Stomach smooth muscle (tissue), 2 donors: ENCODE measurements around the gene NFKBIL1.
A peak's percentile ranks its signal among the peaks of the same experiment; 100 is the strongest.

Experiments used
- H3K27ac ChIP-seq: one replicate; pipeline ENCODE4 v1.7.0; 2013; ENCODE audit warnings: mild to moderate bottlenecking, low read length, inconsistent platforms
- H3K27me3 ChIP-seq, 2 donors: one replicate each; pipeline ENCODE4 v1.7.0; 2013; ENCODE audit warnings: low read length in 2 of 2; ENCODE audit not compliant: insufficient read depth in 2 of 2, control insufficient read depth in 1 of 2
- H3K36me3 ChIP-seq, 2 donors: one replicate each; pipeline ENCODE4 v1.7.0; 2013; ENCODE audit warnings: low read length in 2 of 2; ENCODE audit not compliant: control insufficient read depth in 2 of 2, insufficient read depth in 2 of 2
- H3K4me1 ChIP-seq: one replicate; pipeline ENCODE4 v1.7.0; 2013; ENCODE audit warnings: low read length; ENCODE audit not compliant: control insufficient read depth, insufficient read depth
- H3K4me3 ChIP-seq, 2 donors: one replicate each; pipeline ENCODE4 v1.7.0; 2013; ENCODE audit warnings: low read length in 2 of 2
- H3K9ac ChIP-seq, 2 donors: one replicate each; pipeline ENCODE4 v1.7.0; 2013; ENCODE audit warnings: low read length in 2 of 2, mild to moderate bottlenecking in 1 of 2
- H3K9me3 ChIP-seq, 2 donors: one replicate each; pipeline ENCODE4 v1.7.0; 2013; ENCODE audit warnings: low read length in 2 of 2; ENCODE audit not compliant: control insufficient read depth in 2 of 2
- donor health status: healthy.
- donor health status: Pancreatic carcinoma.

The NFKBIL1 gene

DNA sequence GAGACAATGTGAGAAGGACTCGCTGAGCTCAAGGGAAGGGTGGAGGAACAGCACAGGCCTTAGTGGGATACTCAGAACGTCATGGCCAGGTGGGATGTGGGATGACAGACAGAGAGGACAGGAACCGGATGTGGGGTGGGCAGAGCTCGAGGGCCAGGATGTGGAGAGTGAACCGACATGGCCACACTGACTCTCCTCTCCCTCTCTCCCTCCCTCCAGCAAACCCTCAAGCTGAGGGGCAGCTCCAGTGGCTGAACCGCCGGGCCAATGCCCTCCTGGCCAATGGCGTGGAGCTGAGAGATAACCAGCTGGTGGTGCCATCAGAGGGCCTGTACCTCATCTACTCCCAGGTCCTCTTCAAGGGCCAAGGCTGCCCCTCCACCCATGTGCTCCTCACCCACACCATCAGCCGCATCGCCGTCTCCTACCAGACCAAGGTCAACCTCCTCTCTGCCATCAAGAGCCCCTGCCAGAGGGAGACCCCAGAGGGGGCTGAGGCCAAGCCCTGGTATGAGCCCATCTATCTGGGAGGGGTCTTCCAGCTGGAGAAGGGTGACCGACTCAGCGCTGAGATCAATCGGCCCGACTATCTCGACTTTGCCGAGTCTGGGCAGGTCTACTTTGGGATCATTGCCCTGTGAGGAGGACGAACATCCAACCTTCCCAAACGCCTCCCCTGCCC, 29.6 kb downstream of the NFKBIL1 start:
- Histone ChIP-seq H3K9me3 (no peaks in the 10 kb centered on the region), H3K4me3 (peak overlapping the region in 1 of 2 donors; percentile 15), H3K36me3 (no peaks in the 10 kb centered on the region), H3K9ac (no peak overlapping the region), H3K4me1 (peaks cover 17% of the 10 kb centered on the region), H3K27me3 (no peaks in the 10 kb centered on the region), H3K27ac (no peak overlapping the region)

DNA sequence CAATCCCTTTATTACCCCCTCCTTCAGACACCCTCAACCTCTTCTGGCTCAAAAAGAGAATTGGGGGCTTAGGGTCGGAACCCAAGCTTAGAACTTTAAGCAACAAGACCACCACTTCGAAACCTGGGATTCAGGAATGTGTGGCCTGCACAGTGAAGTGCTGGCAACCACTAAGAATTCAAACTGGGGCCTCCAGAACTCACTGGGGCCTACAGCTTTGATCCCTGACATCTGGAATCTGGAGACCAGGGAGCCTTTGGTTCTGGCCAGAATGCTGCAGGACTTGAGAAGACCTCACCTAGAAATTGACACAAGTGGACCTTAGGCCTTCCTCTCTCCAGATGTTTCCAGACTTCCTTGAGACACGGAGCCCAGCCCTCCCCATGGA, 30.2 kb downstream of the NFKBIL1 start:
- no peak overlapping the region for H3K4me3 ChIP-seq
- H3K27ac ChIP-seq = no peak overlapping the region

DNA sequence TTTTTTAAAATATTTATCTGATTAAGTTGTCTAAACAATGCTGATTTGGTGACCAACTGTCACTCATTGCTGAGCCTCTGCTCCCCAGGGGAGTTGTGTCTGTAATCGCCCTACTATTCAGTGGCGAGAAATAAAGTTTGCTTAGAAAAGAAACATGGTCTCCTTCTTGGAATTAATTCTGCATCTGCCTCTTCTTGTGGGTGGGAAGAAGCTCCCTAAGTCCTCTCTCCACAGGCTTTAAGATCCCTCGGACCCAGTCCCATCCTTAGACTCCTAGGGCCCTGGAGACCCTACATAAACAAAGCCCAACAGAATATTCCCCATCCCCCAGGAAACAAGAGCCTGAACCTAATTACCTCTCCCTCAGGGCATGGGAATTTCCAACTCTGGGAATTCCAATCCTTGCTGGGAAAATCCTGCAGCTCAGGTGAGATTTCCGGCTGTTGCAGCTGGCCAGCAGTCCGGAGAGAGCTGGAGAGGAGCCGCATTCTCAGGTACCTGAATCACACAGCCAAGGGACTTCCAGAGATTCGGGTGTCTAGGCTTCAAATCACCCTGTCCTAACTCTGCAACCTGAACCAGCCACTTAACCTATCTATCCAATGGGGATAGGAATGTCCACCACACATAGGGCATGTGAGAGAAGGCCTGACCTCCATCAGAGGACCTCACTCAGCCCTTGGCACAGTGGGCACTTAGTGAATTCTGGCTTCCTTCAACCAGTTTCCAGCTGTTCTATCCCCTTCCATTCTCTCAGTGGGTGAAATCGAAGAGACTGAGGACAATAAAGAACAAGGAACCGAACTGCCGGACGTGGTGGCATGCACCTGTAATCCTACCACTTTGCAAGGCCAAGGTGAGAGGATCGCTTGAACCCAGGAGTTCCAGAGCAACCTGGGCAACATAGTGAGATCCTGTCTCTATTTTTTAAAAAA, 31.0 kb downstream of the NFKBIL1 start:
- H3K9ac ChIP-seq = no peak overlapping the region
- H3K4me1 ChIP-seq = peaks cover 19% of the 10 kb centered on the region
- H3K36me3 ChIP-seq = no peaks in the 10 kb centered on the region
- H3K4me3 ChIP-seq = no peak overlapping the region
- H3K27ac ChIP-seq = no peak overlapping the region
- H3K9me3 ChIP-seq = no peaks in the 10 kb centered on the region
- H3K27me3 ChIP-seq = no peaks in the 10 kb centered on the region

More for the DNA sequence above, 30.2 kb downstream of the NFKBIL1 start:
- no peak overlapping the region for H3K9ac ChIP-seq
- H3K27me3 ChIP-seq = no peaks in the 10 kb centered on the region
- H3K36me3 ChIP-seq = no peaks in the 10 kb centered on the region
- H3K9me3 ChIP-seq = no peaks in the 10 kb centered on the region
- peaks cover 19% of the 10 kb centered on the region for H3K4me1 ChIP-seq

DNA sequence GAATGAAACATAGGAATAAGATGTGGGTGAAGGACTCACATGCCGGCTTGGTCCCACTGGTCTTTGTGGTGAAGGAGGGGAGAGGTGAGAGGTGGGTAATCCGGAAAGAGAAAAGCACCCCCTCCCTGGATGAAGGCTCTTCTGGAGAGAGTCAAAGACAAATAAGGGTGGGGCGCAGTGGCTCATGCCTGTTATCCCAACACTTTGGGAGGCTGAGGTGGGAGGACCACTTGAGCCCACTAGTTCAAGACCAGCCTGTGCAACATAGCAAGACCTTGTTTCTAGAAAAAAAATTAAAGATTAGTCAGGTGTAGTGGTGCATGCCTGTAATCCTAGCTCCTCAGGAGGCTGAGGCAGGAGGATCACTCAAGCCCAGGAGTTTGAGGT, 31.7 kb downstream of the NFKBIL1 start:
- Histone ChIP-seq H3K9me3 (no peaks in the 10 kb centered on the region), H3K4me3 (no peak overlapping the region), H3K4me1 (peaks cover 19% of the 10 kb centered on the region), H3K27ac (no peak overlapping the region), H3K36me3 (no peaks in the 10 kb centered on the region), H3K27me3 (no peaks in the 10 kb centered on the region), H3K9ac (no peak overlapping the region)

DNA sequence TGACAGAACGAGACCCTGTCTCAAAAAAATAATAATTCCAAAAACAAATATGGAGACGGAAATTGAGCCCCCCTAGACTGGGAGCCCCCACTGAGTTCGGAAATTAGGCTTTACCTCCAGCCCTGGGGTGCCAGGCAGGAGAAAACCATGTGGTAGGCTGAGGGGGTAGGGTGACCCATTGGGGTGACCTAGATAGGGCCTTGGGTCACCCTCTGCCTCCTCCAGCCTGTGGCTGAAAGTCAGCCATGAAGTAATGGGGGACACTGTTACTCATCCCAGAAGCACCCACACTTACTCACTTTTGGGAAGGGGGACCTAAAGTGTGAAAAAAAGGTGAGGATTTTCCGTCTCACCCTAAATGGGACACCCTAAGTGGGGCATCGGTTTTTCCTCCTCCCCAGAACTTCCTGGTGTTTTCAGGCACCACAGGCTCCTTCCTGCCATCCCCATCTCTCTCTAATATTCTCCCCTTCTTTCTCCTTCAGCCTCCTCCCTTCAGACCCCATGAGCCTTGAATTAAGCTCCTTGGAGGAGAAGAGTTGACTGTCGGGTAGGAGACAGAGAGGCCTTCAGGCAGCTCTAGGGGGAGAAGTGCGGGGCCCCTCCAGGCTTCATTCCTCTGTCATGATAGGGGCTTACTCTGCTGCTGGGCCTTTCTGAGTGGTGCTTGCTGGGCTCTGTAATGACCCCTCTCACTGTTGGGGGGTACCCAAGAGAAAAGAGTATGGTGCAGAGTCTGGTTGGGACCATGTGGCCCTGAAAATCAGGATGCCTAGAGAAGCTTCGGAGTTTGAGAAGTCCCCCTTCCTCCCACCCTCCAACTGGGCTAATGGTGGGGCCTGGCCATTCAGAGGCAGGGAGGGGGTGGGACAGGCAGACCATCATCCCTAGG, 32.4 kb downstream of the NFKBIL1 start:
- Histone ChIP-seq H3K4me3 (peak overlapping the region; percentile 92 to 94), H3K27me3 (no peaks in the 10 kb centered on the region), H3K36me3 (no peaks in the 10 kb centered on the region), H3K9me3 (no peaks in the 10 kb centered on the region), H3K4me1 (peaks cover 19% of the 10 kb centered on the region), H3K27ac (peak overlapping the region; percentile 79), H3K9ac (peak overlapping the region in 1 of 2 donors; percentile 91)

DNA sequence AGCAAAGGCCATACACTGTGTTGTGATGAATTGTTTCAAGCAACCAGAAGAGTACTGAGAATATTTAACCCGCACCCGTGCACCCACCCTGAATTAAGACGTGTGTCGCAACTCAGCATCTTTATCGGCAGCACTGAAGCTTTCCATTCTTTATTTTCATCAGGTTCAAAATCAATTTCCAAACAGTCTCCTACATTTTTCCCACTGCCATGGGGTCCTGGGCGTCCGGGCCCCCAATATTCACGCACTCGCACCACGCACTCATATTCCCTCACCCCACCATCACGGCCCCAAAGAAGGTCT, 33.0 kb downstream of the NFKBIL1 start:
- Histone ChIP-seq H3K27me3 (no peaks in the 10 kb centered on the region), H3K9me3 (no peaks in the 10 kb centered on the region), H3K4me3 (peak overlapping the region; percentile 92 to 94), H3K4me1 (peaks cover 19% of the 10 kb centered on the region), H3K9ac (peak overlapping the region; percentile 88 to 91), H3K36me3 (no peaks in the 10 kb centered on the region), H3K27ac (peak overlapping the region; percentile 79)

DNA sequence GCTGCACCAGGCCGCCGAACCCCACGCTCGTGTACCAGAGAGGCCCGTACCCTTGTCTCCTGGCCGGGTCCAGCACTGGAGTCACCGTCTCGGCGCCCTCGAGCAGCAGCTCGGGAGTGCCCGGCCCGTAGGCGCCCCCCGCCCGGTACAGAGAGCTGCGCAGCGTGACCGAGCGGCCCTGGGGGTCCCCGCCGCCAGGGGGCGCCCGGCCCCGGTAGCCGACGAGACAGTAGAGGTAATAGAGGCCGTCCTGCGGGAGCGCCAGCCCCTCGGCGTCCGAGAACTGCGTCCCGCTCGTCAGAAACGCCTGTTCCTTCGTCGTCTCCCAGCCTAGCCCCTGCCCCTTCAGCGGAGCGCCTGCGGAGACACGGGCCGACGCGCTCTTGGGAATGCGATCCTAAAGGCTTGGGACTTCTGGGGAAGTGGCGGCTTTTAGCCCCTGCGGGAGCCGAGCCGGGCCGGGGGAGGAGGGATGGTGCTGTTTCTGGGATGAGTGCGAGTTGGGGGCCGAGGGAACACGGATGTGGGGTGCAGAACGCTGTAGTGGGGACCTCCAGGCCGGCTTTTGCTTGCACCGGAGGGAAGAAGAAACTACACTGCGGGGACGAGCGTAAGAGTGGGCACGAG, 33.5 kb downstream of the NFKBIL1 start:
- H3K4me3 ChIP-seq = peak overlapping the region; percentile 92 to 94
- H3K9ac ChIP-seq = peak overlapping the region; percentile 88 to 91
- H3K4me1 ChIP-seq = peaks cover 19% of the 10 kb centered on the region
- no peaks in the 10 kb centered on the region for H3K36me3 ChIP-seq
- H3K27me3 ChIP-seq = no peaks in the 10 kb centered on the region
- H3K27ac ChIP-seq = peak overlapping the region; percentile 79
- no peaks in the 10 kb centered on the region for H3K9me3 ChIP-seq

DNA sequence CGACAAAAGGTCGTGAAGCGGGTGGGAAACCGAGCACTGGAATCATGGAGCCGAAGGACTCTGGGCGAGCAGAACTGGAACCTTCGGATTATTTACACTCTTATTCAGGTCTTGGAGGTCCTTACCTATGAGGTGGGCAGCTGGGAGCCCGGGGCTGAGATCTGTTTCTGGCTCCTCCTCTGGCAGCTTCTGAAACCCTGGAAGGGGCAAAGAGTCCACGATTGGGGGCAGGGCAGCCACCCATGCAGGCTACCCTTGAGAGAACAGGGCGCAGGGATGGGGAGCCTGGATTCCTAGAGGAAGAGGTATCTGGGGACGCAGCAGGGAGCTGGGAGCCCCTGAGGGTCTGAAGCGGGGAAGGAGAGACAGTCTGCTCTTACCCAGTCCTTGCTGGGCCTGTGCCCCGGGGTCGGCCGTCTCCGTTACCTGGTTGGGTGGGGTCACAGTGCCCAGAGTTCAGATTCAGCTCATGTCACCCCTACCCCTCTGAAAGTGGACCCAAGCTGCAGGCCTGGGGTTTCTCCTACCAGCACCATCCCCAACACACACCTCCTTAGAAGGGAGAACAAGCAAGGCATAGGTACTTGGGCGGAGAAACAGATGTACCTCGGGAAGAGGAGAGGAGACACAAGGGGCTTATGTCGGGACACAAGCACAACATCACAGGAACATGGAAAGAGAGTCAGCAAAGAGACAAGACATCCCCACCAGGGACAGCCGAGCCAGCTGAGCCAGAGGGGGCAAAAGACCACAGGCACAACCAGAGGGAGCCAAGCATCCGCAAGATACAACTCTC, 34.2 kb downstream of the NFKBIL1 start:
- Histone ChIP-seq H3K4me3 (peak overlapping the region; percentile 92 to 94), H3K9me3 (no peaks in the 10 kb centered on the region), H3K27me3 (peaks cover under 1% of the 10 kb centered on the region in 2 donors), H3K27ac (peak overlapping the region; percentile 79), H3K36me3 (no peaks in the 10 kb centered on the region), H3K9ac (peak overlapping the region; percentile 88 to 91), H3K4me1 (peaks cover 19% of the 10 kb centered on the region)

DNA sequence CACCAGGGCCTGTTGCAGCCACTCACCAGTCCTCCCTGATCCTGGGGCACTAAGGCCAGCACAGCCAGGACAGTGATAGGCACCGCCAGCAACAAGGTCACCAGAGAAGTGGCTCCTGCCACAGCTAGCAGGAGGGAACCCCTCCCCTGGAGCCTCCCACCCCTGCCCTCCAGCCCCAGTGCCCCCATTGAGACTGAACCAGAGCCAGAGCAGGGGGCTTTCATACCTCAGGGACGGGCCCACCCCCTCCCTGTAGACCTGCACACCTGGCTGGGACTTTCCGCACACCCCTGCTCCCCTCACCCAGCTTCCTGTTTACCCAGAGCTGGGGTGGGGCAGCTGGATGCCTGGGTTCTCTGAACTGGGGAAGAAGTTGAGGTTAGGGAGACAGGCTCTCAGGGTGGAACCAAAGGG, 34.8 kb downstream of the NFKBIL1 start, which contains the start of gene LTB:
Gene LTB, minus strand, starts transcription at position 195 of the 414 bp plus-strand sequence. Its CDS starts 7 bp downstream, at position 188.
- Histone ChIP-seq H3K9ac (peak within 1 kb of the TSS; percentile 88 to 91), H3K4me1 (peaks cover 19% of the 10 kb centered on the region), H3K4me3 (peak within 1 kb of the TSS; percentile 92 to 94), H3K27ac (peak within 1 kb of the TSS; percentile 79), H3K36me3 (no peaks in the 10 kb centered on the region), H3K27me3 (peaks cover 2 to 6% of the 10 kb centered on the region in 2 donors), H3K9me3 (no peaks in the 10 kb centered on the region)
